MCF 10A (cell line): Measurements from ENCODE around the gene CD320. TPM values are rescaled to one million over a fixed set of nuclear protein-coding genes. Genes with fewer than 3 reads are reported as not detected.

ENCODE experiments used
- BruUV-seq: library from RNA; stranded (reverse); fragments of 400-500 nt; replicated peaks from 2 replicates; lab custom pipeline; 2021; lab: Mats Ljungman, UMichigan
- CTCF ChIA-PET: fragments of 300-600 bp; sonication (Branson Sonifier 250); formaldehyde crosslinking; extraction: SDS; loops from one replicate; lab custom pipeline; 2021; ENCODE audit warnings: antibody characterized with exemption, inconsistent platforms; lab: Yijun Ruan, JAX
- POLR2A ChIA-PET: fragments of 300-600, 350-650 bp; sonication (Branson Sonifier 250); formaldehyde crosslinking; extraction: SDS; loops from one replicate; lab custom pipeline; 2020; ENCODE audit warnings: antibody characterized with exemption, inconsistent platforms; lab: Yijun Ruan, JAX
- DNase-seq: peaks from one replicate; pipeline ENCODE4 v3.0.0-alpha.2; 2018; ENCODE audit not compliant: unreplicated experiment
- H3K27ac Mint-ChIP-seq: one replicate; pipeline ENCODE4 v1.8.0; 2022; ENCODE audit warnings: mild to moderate bottlenecking, low read depth, mixed read lengths; ENCODE audit not compliant: unreplicated experiment
- H3K27me3 Mint-ChIP-seq: one replicate; pipeline ENCODE4 v1.8.0; 2022; ENCODE audit warnings: mixed read lengths; ENCODE audit not compliant: insufficient read depth, unreplicated experiment
- H3K36me3 Mint-ChIP-seq: one replicate; pipeline ENCODE4 v1.8.0; 2022; ENCODE audit warnings: mild to moderate bottlenecking, moderate library complexity, mixed read lengths; ENCODE audit not compliant: insufficient read depth, unreplicated experiment
- H3K4me1 Mint-ChIP-seq: one replicate; pipeline ENCODE4 v1.8.0; 2022; ENCODE audit warnings: mixed read lengths; ENCODE audit not compliant: insufficient read depth, unreplicated experiment
- H3K4me3 Mint-ChIP-seq: one replicate; pipeline ENCODE4 v1.8.0; 2022; ENCODE audit warnings: mild to moderate bottlenecking, moderate library complexity, mixed read lengths; ENCODE audit not compliant: unreplicated experiment
- H3K9me3 Mint-ChIP-seq: one replicate; pipeline ENCODE4 v1.8.0; 2022; ENCODE audit warnings: mixed read lengths; ENCODE audit not compliant: unreplicated experiment
- intact Hi-C: fragments of 100-400 bp; cut with micrococcal nuclease; formaldehyde crosslinking; loops from 2 replicates; pipeline ENCODE4 v1.14.1; 2022
- total RNA-seq: library from RNA; stranded (reverse); gene quantifications from 2 replicates; pipeline ENCODE4 v1.2.3, GENCODE V29; 2022
- TF ChIP-seq, protein P1 (sequence below): fragments of 200-600 bp; IDR thresholded peaks from one replicate; pipeline ENCODE4 v1.8.0; 2022; ENCODE audit warnings: antibody characterized with exemption, mild to moderate bottlenecking; ENCODE audit not compliant: unreplicated experiment

Gene CD320
- total RNA-seq, 1 experiment from 2014 or later, result 68.8 TPM

DNA sequence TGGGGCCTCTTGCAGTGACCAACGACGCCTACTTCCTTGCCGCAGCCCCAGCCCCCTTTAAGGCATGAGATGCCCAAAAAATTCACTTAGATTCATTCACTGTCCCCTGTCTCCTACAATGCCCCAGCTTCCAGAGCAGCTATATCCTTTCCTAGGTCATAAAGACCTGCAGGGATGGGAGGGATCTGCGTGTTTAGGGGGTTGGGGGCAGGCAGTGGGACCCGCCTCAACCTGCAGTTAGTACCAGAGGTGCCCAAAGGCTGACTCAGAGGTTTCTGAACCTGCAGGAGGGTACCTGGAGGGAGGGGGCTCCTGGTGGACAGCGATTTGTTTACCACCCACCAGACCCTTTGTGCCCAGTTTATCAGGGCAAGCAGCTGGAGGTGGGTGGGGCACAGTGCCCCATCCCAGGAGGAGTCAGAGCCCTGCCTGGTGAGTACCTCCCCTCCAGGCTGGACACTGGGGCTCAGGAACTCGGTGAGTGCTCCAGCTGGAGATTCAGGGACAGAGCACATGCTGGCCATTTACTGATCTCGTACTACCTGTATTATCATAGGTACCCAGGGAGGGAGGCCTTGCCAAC is 23.2 kb upstream of the CD320 start:
- no peak for DNase-seq
- POLR2A ChIA-PET, result interaction anchor here (1.4 kb wide), 1 partner anchor 10 kb away, joined by 6 read pairs; the partner anchor contains the start of genes NDUFA7 and RPS28
- Mint-ChIP-seq H3K27ac (no peak overlapping the region), H3K4me3 (no peak overlapping the region), H3K9me3 (no peaks in the 10 kb centered on the region), H3K36me3 (no peaks in the 10 kb centered on the region), H3K4me1 (no peaks in the 10 kb centered on the region), H3K27me3 (no peaks in the 10 kb centered on the region)
- no TSS peak for BruUV-seq
- intact Hi-C loops, result no loop called here
- CTCF ChIA-PET, result interaction anchor here (1.0 kb wide), 2 partner anchors 13 to 62 kb away, joined by 3 read pairs; no protein-coding TSS in a partner anchor
- TF ChIP-seq, protein P1, sequence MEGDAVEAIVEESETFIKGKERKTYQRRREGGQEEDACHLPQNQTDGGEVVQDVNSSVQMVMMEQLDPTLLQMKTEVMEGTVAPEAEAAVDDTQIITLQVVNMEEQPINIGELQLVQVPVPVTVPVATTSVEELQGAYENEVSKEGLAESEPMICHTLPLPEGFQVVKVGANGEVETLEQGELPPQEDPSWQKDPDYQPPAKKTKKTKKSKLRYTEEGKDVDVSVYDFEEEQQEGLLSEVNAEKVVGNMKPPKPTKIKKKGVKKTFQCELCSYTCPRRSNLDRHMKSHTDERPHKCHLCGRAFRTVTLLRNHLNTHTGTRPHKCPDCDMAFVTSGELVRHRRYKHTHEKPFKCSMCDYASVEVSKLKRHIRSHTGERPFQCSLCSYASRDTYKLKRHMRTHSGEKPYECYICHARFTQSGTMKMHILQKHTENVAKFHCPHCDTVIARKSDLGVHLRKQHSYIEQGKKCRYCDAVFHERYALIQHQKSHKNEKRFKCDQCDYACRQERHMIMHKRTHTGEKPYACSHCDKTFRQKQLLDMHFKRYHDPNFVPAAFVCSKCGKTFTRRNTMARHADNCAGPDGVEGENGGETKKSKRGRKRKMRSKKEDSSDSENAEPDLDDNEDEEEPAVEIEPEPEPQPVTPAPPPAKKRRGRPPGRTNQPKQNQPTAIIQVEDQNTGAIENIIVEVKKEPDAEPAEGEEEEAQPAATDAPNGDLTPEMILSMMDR, result no peak

DNA sequence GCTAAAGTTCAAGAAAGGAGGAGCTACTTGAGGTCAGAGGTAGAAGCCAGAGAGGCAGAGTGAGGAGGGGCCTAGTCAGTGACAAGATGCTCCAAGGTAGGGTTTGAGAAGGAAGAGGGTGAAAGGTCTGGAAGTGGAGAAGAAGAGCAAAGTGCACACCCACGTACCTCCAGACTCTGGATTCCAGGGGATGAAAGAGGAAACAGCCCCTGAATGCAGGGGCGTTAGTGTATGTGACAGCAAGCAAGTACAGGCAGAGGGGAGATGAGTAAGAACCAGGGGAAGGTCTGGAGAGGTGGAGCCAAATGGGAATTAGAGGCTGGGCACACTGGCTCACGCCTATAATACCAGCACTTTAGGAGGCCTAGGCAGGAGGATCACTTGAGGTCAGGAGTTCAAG is 21.8 kb upstream of the CD320 start:
- ChIA-PET POLR2A (interaction anchor here (1.4 kb wide), 1 partner anchor 9 kb away, joined by 6 read pairs; the partner anchor contains the start of genes NDUFA7 and RPS28), CTCF (no interaction called here)
- Mint-ChIP-seq H3K4me1 (no peaks in the 10 kb centered on the region), H3K36me3 (peaks cover 9% of the 10 kb centered on the region), H3K27me3 (no peaks in the 10 kb centered on the region), H3K9me3 (no peaks in the 10 kb centered on the region), H3K4me3 (no peak overlapping the region), H3K27ac (no peak overlapping the region)
- BruUV-seq, result no TSS peak
- no peak for DNase-seq
- intact Hi-C loops, result no loop called here
- TF ChIP-seq, protein P1, result no peak

DNA sequence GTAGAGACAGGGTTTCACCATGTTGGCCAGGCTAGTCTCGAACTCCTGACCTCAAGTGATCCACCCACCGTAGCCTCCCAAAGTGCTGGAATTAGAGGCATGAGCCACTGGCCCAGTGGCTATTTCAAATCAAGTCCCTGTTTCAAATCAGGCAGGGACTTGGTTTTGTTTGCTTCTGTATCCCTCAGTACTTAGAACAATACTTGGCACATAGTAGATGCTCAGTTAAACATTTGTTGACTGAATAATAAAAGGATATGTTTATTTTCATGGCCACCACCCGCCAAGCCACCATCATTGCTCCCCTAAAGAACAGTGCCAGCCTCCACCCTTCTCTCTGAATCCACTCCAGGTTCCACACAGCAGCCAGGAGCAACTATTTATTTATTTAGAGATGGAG is 17.3 kb upstream of the CD320 start:
- intact Hi-C loops, result no loop called here
- POLR2A ChIA-PET, result interaction anchor here (6.7 kb wide), 1 partner anchor 10 kb away, joined by 70 read pairs; no protein-coding TSS in a partner anchor
- no peak overlapping the region for H3K27ac Mint-ChIP-seq

More for the DNA sequence above, 17.3 kb upstream of the CD320 start:
- CTCF ChIA-PET, result interaction anchor here (0.6 to 0.8 kb wide), 2 partner anchors 8 to 252 kb away, joined by 6 read pairs; no protein-coding TSS in a partner anchor
- no peaks in the 10 kb centered on the region for H3K27me3 Mint-ChIP-seq
- no peak overlapping the region for H3K4me3 Mint-ChIP-seq
- DNase-seq, result no peak
- no peaks in the 10 kb centered on the region for H3K9me3 Mint-ChIP-seq
- TF ChIP-seq, protein P1, result no peak
- BruUV-seq, result no TSS peak
- H3K36me3 Mint-ChIP-seq, result peaks cover 51% of the 10 kb centered on the region
- H3K4me1 Mint-ChIP-seq, result no peaks in the 10 kb centered on the region
